ENCODE measurements around the gene RAD18.

GRCh38 chr3:8987645-8988383 lies 24.5 kb upstream of the RAD18 start:
- TF ChIP-seq CTCF (IDR thresholded peaks at IDR 0.05) (peak; percentile 20 to 57 (median 52)), POLR2A (IDR thresholded peaks at IDR 0.05) (no peak)

Data from vagina (tissue), 2 donors.